ENCODE results near the gene HDLBP.

Gene HDLBP

GRCh38 chr2:241275910-241276309 is 39.6 kb downstream of the HDLBP start:
- no peak for DNase-seq (ENCODE audit: low read depth in 2 of 2)

GRCh38 chr2:241275504-241275903 is 40.0 kb downstream of the HDLBP start:
- DNase-seq (ENCODE audit: low read depth in 2 of 2): no peak

GRCh38 chr2:241274127-241274526 is 41.3 kb downstream of the HDLBP start:
- no peak for DNase-seq (ENCODE audit: low read depth in 2 of 2)

GRCh38 chr2:241273210-241274020 is 42.1 kb downstream of the HDLBP start:
- no peak for DNase-seq (ENCODE audit: low read depth in 2 of 2)

GRCh38 chr2:241272303-241273209 is 42.9 kb downstream of the HDLBP start:
- peak in 1 of 2 donors; percentile 18 for DNase-seq (ENCODE audit: low read depth in 2 of 2)

GRCh38 chr2:241271706-241272302 is 43.7 kb downstream of the HDLBP start:
- DNase-seq (ENCODE audit: low read depth in 2 of 2): peak; percentile 16 to 19

- DNase-seq (ENCODE audit: low read depth in 2 of 2): no peak
These were observed 44.9 kb downstream of the HDLBP start for GRCh38 chr2:241270531-241270930.

- no peak for DNase-seq (ENCODE audit: low read depth in 2 of 2)
These were observed 45.6 kb downstream of the HDLBP start for GRCh38 chr2:241269707-241270520.

- DNase-seq (ENCODE audit: low read depth in 2 of 2): no peak
These were observed 46.6 kb downstream of the HDLBP start for GRCh38 chr2:241268716-241269445.

- DNase-seq (ENCODE audit: low read depth in 2 of 2): no peak
These were observed 47.2 kb downstream of the HDLBP start for GRCh38 chr2:241268306-241268705.

GRCh38 chr2:241267249-241268067 is 48.0 kb downstream of the HDLBP start:
- no peak for DNase-seq (ENCODE audit: low read depth in 2 of 2)

GRCh38 chr2:241265506-241265905 is 50.0 kb downstream of the HDLBP start:
- no peak for DNase-seq (ENCODE audit: low read depth in 2 of 2)

GRCh38 chr2:241263061-241263460 is 52.4 kb downstream of the HDLBP start:
- DNase-seq (ENCODE audit: low read depth in 2 of 2): no peak

GRCh38 chr2:241261628-241262027 is 53.8 kb downstream of the HDLBP start:
- no peak for DNase-seq (ENCODE audit: low read depth in 2 of 2)

- no peak for DNase-seq (ENCODE audit: low read depth in 2 of 2)
These were observed 54.6 kb downstream of the HDLBP start for GRCh38 chr2:241260911-241261310.

GRCh38 chr2:241258505-241259280 is 56.8 kb downstream of the HDLBP start:
- DNase-seq (ENCODE audit: low read depth in 2 of 2): no peak

GRCh38 chr2:241257419-241258032 is 57.9 kb downstream of the HDLBP start:
- DNase-seq (ENCODE audit: low read depth in 2 of 2): no peak

GRCh38 chr2:241256168-241256545 is 59.3 kb downstream of the HDLBP start:
- DNase-seq (ENCODE audit: low read depth in 2 of 2): no peak
